ENCODE measurements around the gene U2AF2. TPM values are rescaled to one million over a fixed set of nuclear protein-coding genes. Genes with fewer than 3 reads are reported as not detected.
A peak's percentile ranks its signal among the peaks of the same experiment; 100 is the strongest.

U2AF2 gene
- polyA plus RNA-seq, 3 donors = 5.3 to 166 (median 5.4) TPM

DNA sequence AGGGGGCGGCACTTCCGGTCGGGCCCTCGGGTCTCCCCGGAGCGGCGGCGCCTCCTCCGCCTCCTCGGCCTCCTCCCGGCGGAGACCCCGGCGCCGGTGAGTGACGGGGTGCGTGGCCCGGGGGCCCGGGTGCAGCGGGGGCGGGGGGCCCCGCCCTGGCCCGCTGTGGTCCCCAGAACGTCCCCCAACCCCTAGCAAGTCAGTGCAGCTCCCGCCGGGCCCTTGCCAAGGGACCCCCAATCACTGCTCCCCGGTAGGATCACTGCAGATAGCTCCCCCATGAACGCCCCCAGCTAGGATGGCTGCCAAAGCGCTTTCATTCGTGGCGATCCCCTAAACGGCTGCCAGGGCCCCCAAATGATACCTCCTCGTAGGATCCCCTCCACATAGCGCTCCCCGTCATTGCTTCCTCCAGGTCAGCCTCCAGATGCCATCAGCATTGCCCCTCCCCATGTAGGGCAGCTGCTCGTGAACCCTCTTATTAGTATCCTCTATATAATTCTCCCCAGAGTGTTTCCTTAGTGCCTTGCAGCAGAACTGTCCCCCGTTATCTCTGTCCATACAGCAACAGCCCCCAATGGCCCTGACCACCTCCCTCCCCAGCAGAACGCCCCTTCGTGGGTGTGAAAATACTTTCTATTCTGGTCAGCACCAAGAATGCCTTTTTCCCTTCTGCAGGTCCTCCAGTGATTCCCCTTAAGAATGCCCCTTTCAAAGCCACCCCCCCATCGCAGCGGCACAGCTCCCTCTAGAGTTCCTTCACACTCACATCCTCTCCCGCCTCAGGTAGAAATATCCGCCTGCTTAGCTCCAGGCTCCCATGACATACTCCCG lies 49.0 kb upstream of the U2AF2 start, which contains the start of gene ZNF865:
TSS of gene ZNF865 (plus strand) at position 11 of the 834 bp plus-strand sequence. CDS start 7,972 bp downstream, outside the sequence.
- intact Hi-C loops (cut with micrococcal nuclease) = loop anchor here (2.0 to 10.0 kb wide), 4 partner anchors 15 to 201 kb away; partner anchors contain the start of genes UBE2S (in 1 of the 2), ZNF580 (in 1 of the 2) and ZNF581 (in 1 of the 2)
- 0% methylated on average over 32 of the region's 44 CpGs for WGBS (ENCODE audit: insufficient coverage)
- Histone ChIP-seq H3K27me3 (ENCODE audit: control insufficient read depth in 2 of 2, insufficient read depth in 2 of 2, low read length in 2 of 2) (no peaks in the 10 kb centered on the region), H3K4me1 (ENCODE audit: control insufficient read depth in 1 of 2, insufficient read depth in 2 of 2, low read length in 2 of 2) (peaks cover 31 to 57% of the 10 kb centered on the region in 2 donors), H3K4me2 (replicated peaks; ENCODE audit: extremely low read depth, low read length, poor library complexity, severe bottlenecking) (peak within 1 kb of the TSS; percentile 77), H3K4me3 (replicated peaks in 1 of 3; ENCODE audit: low read depth in 2 of 3, low read length in 3 of 3) (peak within 1 kb of the TSS; percentile 81 to 92 (median 92)), H3K79me2 (ENCODE audit: insufficient read depth, low read length) (peaks cover 80% of the 10 kb centered on the region), H4K20me1 (ENCODE audit: insufficient read depth, low read length) (peaks cover 41% of the 10 kb centered on the region), H3K27ac (ENCODE audit: low read depth in 1 of 2, low read length in 2 of 2) (peak within 1 kb of the TSS; percentile 76 to 85), H2AFZ (ENCODE audit: insufficient read depth, low read depth, low read length, poor library complexity, severe bottlenecking) (peak within 1 kb of the TSS; percentile 65), H3K9ac (ENCODE audit: insufficient read depth, low read length, poor library complexity, severe bottlenecking) (peak within 1 kb of the TSS; percentile 78), H3K36me3 (replicated peaks in 1 of 2; ENCODE audit: control insufficient read depth in 1 of 2, insufficient read depth in 2 of 2, low read length in 2 of 2) (peaks cover 4 to 43% of the 10 kb centered on the region in 2 donors), H3K9me3 (replicated peaks in 1 of 2; ENCODE audit: control insufficient read depth in 1 of 2, insufficient read depth in 1 of 2, low read length in 2 of 2) (no peaks in the 10 kb centered on the region)
- peak within 1 kb of the TSS; percentile 93 to 97 (median 96) for H3K27ac Mint-ChIP-seq
- DNase-seq = peak; percentile 47 to 79 (median 52)
- peaks cover 66% of the 10 kb centered on the region for H3K4me1 Mint-ChIP-seq
- H3K9me3 Mint-ChIP-seq = no peaks in the 10 kb centered on the region
- no peaks in the 10 kb centered on the region for H3K27me3 Mint-ChIP-seq (ENCODE audit: low read depth in 3 of 3)
- TF ChIP-seq, protein P1, sequence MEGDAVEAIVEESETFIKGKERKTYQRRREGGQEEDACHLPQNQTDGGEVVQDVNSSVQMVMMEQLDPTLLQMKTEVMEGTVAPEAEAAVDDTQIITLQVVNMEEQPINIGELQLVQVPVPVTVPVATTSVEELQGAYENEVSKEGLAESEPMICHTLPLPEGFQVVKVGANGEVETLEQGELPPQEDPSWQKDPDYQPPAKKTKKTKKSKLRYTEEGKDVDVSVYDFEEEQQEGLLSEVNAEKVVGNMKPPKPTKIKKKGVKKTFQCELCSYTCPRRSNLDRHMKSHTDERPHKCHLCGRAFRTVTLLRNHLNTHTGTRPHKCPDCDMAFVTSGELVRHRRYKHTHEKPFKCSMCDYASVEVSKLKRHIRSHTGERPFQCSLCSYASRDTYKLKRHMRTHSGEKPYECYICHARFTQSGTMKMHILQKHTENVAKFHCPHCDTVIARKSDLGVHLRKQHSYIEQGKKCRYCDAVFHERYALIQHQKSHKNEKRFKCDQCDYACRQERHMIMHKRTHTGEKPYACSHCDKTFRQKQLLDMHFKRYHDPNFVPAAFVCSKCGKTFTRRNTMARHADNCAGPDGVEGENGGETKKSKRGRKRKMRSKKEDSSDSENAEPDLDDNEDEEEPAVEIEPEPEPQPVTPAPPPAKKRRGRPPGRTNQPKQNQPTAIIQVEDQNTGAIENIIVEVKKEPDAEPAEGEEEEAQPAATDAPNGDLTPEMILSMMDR (IDR thresholded peaks at IDR 0.05) = peak; percentile 75
- peaks cover 27 to 45% of the 10 kb centered on the region in 2 donors for H3K36me3 Mint-ChIP-seq
- peak within 1 kb of the TSS; percentile 94 to 98 for H3K4me3 Mint-ChIP-seq

DNA sequence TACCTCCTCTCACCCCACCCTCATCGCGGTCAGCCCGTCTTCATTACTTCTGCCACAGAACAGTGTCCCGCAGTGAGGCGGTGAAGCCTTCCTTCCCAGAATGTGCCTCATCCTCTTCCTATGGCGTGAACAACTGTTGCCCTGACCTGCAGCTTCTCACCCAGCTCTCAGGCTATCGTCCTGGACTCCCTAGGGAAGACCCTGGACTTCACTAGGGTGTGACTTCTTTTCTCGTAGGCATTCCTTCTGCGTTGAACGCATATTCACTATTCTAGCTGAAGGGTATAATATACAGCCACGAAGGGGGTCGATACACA lies 48.4 kb upstream of the U2AF2 start:
- TF ChIP-seq, protein P1 (IDR thresholded peaks at IDR 0.05) = peak; percentile 23
- Histone ChIP-seq H3K27me3 (ENCODE audit: control insufficient read depth in 2 of 2, insufficient read depth in 2 of 2, low read length in 2 of 2) (no peaks in the 10 kb centered on the region), H3K4me2 (replicated peaks; ENCODE audit: extremely low read depth, low read length, poor library complexity, severe bottlenecking) (peak overlapping the region; percentile 77), H3K9ac (ENCODE audit: insufficient read depth, low read length, poor library complexity, severe bottlenecking) (peak overlapping the region; percentile 78), H3K4me3 (replicated peaks in 1 of 3; ENCODE audit: low read depth in 2 of 3, low read length in 3 of 3) (peak overlapping the region; percentile 81 to 92 (median 92)), H3K36me3 (replicated peaks in 1 of 2; ENCODE audit: control insufficient read depth in 1 of 2, insufficient read depth in 2 of 2, low read length in 2 of 2) (peaks cover 4 to 44% of the 10 kb centered on the region in 2 donors), H3K79me2 (ENCODE audit: insufficient read depth, low read length) (peaks cover 80% of the 10 kb centered on the region), H3K4me1 (ENCODE audit: control insufficient read depth in 1 of 2, insufficient read depth in 2 of 2, low read length in 2 of 2) (peaks cover 28 to 55% of the 10 kb centered on the region in 2 donors), H4K20me1 (ENCODE audit: insufficient read depth, low read length) (peaks cover 45% of the 10 kb centered on the region), H2AFZ (ENCODE audit: insufficient read depth, low read depth, low read length, poor library complexity, severe bottlenecking) (peak overlapping the region; percentile 65), H3K9me3 (replicated peaks in 1 of 2; ENCODE audit: control insufficient read depth in 1 of 2, insufficient read depth in 1 of 2, low read length in 2 of 2) (no peaks in the 10 kb centered on the region), H3K27ac (ENCODE audit: low read depth in 1 of 2, low read length in 2 of 2) (peak overlapping the region; percentile 76 to 85)
- Mint-ChIP-seq H3K4me1 (peaks cover 67% of the 10 kb centered on the region), H3K27me3 (ENCODE audit: low read depth in 3 of 3) (no peaks in the 10 kb centered on the region), H3K27ac (peak overlapping the region; percentile 78 to 97 (median 96)), H3K36me3 (peaks cover 27 to 47% of the 10 kb centered on the region in 2 donors), H3K4me3 (peak overlapping the region; percentile 94 to 98), H3K9me3 (no peaks in the 10 kb centered on the region)
- 31% methylated on average over 12 of the region's 12 CpGs for WGBS (ENCODE audit: insufficient coverage)
- no peak for DNase-seq
- intact Hi-C loops (cut with micrococcal nuclease) = loop anchor here (2.0 to 10.0 kb wide), 4 partner anchors 14 to 202 kb away; partner anchors contain the start of genes UBE2S (in 1 of the 2), ZNF580 (in 1 of the 2) and ZNF581 (in 1 of the 2)

Measured in CD14-positive monocyte (primary cell).